DMS114 treated with DMSO at 0.1 percent for 48 hours (cell line): ENCODE measurements around the gene SCP2.

Source experiments
- DNase-seq: peaks from one replicate; lab custom pipeline; 2025; ENCODE audit not compliant: unreplicated experiment; lab: John Stamatoyannopoulos, UW

SCP2 gene

DNA sequence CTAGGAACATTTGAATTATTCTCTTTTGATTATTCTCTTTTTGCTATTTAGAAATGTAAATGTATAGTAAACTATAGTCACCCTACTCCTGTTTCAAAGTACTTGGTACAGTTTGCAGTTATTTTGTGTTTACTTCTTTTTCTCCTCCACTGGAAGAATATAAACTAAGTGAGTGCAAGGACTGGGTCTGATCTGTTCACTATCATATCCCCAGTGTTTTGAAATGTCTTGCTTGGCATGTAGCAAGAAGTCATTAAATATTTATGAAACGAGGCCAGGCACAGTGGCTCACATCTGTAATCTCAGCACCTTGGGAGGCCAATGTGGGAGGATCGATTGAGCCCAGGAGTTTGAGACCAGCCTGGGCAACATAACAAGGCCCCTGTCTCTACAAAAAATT lies 99.2 kb downstream of the SCP2 start:
- no peak for DNase-seq

DNA sequence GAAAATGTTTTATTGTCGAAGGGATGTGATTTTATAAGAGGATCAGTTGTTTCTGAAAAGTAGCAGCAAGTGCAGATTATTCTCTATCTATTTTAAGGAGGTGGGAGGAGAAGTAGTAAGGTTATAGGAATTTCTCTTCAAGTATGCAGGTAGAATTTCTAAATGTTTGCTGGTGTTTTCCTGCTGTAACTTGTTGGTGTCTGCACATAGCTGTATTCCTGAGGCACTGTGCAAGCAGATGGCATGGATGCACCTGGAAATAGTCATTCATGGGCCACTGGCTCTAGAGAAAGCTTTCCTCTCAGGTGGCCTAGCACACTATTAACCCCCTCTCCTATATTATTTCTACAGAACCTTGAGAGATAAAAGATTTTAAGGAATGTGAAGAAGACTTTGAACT lies 104.7 kb downstream of the SCP2 start:
- no peak for DNase-seq

DNA sequence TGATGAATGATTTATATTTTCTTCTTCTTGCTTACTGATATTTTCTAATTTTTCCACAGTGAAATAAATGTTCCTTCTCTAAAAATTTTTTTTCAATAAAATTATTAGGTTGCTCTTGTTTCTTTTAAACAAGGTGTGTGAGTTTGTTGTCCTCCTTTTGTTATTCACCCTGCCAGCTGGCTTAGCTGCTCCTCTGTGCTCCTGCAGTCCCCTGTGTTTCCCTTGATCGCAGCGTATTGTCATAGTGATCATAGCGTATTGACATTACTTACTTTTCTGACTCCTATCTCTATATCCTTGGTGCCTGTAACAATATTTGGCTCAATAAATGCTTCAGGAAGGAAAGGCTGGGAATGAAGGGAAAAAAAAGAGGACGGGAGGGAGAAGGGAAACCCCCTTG lies 110.1 kb downstream of the SCP2 start:
- DNase-seq, result no peak

DNA sequence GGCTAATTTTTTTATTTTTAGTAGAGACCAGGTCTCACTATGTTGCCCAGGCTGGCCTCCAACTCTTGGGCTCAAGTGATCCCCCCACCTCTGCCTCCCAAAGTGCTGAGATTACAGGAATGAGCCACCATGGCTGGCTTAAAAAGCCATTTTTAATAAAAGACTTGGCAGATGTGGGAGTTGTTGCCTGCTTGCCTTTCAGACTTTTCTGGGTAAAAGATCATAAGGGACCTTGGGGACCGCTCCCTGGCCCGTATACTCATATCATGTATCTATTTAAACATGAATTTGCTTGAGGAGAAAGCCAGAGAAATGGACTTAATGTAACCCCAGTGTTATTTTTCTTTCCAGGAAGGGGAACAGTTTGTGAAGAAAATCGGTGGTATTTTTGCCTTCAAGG lies 111.5 kb downstream of the SCP2 start:
- no peak for DNase-seq

DNA sequence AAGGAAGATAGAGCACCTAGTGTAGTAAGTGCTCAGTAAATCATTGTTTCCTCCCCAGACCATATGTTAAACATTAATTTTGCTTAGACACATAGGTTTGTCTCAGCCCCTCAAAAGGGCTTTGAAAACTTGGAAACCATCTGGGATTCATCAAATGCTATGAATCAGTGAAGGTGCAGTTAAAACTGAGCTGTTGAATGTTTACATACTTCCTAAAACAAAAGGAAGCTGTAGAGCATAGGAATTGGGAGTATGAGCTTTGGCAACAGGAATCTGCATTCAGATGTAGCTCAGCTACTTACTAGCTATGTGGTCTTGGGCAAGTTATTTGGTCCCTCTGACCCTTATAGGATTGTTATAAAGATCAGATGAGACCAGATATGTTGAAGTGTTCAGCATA lies 116.2 kb downstream of the SCP2 start:
- DNase-seq, result no peak

DNA sequence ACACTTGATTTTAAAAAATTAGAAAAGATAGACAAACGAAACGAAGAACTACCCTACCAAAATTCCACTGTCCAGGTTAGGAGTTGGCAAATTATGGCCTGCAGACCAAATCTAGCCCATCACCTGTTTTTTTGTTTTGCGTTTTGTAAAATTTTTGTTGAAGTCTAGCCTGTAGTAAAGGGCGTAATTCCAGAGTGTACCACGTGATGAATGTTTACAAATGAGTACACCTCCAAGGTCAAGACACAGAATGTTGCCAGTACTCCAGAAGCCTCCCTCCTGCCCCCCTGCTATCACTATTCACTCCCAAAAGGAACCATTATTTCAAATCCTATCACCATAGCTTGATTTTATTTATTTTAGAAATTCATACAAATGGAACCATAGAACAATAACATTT lies 117.8 kb downstream of the SCP2 start:
- no peak for DNase-seq

DNA sequence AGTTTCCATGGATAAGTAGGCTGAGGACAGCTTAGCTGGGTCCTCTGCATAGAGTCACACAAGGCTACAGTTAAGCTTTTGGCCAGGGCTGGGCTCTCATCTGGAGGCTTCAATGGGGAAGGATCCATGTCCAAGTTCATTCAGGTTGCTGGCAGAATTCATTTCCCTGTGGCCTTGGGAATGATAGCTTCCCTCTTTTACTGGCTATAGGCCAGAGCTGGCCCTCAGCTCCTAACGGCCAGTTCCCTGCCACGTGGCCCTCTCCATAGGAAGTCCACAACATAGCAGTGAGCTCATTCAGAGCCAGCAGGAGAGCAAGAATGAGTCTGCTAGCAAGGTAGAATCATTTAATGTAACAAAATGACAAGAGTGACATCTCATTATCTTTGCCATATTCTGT lies 119.9 kb downstream of the SCP2 start:
- DNase-seq, result no peak

DNA sequence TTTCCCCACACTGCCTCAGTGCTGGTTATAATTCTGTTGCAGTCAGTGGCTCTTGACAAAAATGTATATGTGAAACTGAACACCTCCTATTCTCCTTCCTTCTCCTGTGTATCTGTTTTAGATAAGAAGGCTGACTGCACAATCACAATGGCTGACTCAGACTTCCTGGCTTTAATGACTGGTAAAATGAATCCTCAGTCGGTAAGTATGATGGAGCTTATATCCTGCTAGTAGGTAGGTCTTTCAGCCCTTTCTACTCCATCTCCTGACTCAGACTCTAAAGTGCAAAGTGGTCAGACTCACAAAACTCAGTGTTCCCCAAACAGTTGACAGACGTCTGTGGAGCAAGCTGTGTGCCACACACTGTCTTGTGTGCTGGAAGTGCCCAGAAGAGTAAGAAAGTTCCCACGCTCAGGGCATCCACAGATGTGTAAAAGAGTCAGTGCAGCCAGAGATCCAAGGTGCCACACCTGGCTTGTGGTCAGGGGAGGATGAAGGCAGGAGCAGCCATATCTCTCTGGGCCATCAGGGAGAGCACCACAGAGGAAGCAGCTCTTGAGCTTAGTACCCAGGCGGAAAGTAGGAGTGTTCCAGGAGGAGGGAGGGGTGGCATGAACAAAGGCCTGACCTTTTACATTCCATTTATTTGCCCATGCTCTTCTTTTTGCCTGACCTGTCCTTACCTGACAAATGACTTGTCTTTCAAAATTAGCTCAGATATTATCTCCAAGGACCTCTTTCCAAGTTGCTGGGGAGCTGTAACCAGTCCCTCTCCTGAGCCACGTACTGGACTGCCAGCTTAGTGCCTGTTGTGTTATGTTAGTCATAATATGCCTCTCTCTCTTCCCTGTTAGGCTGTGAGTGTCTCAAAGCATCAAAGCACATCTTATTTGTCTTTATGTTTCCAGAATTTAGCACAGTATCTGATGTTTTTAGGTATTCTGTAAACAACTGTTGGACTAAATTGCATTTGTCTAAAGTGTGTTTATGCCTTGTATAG lies 121.0 kb downstream of the SCP2 start:
- DNase-seq, result no peak

DNA sequence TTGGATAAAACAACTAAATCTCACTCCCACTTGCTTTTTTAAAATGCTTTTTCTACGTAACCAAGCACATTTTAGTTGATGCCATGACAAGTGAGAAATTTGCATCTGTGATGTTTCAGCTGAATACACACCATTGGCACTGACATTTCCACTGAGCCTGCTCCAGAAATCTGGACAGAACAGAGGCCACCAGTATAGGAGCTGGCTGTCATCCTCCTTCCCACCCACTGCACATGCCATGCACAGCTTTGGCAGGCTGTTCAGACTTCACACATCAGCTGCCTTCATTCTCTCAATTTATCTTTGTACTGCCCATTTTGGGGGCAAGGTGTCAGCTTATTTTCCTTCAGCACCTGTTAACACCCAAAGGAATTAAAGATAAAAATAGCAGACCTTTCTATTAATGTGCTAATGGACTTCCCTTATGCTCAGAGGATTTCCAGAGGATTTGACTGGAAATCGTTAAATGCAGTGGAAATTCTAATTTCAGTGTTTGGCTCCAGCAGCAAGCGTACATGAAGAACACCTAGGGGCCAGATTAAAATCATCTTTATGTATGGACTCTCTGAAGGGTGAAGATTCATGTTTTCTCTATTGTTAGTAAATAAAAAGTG lies 122.0 kb downstream of the SCP2 start:
- no peak for DNase-seq

DNA sequence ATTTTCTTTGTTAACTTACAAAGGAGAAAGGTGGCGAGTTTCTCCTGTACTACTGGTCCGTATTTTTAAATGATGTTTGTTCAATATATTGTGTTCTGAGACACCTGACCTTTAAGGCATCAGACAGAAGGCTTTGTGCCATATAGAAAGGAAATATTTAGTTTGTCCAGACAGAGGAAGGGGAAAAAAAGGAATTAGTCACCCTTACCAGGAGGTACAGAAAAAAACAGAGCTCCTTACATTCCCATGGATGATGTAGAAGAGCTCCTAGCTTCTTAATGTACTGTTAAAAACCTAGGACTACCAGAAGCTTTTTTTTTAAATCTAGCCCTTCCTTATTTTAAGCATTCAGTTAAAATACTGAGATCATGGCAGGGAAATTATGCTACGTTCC lies 122.5 kb downstream of the SCP2 start:
- no peak for DNase-seq

DNA sequence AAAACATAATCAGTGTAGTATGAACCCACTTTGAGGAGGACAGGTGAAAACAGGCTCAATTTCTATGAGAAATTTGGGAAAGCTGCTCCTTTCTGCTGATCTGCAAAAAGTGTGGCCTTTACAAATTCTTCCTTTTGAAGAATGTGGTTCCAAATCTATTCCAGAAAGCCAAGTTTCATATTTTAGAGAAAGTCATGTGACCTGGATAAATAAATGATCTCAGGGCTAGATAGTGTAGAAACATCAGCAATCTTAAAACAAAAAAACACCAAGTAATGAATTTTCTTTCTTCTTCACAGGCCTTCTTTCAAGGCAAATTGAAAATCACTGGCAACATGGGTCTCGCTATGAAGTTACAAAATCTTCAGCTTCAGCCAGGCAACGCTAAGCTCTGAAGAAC lies 123.2 kb downstream of the SCP2 start:
- DNase-seq, result no peak

DNA sequence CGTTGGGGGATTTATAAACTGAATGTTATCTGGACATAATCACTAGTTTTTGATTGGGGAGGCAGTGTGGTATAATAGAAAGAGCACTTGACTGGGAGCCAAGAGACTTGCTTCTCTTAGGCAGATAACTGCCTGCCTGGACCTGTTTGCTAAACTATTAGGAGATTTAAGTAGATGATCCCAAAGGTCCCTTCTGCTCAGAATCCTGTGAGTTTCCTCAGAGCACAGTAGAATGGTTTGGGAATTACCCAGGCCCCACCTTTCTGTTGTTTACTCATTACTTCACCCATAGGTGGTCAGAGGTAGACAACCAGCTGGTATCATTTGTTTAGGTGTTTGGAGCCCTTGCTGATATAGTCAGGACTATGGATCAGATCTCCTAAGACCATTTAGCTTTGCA lies 124.6 kb downstream of the SCP2 start:
- no peak for DNase-seq

DNA sequence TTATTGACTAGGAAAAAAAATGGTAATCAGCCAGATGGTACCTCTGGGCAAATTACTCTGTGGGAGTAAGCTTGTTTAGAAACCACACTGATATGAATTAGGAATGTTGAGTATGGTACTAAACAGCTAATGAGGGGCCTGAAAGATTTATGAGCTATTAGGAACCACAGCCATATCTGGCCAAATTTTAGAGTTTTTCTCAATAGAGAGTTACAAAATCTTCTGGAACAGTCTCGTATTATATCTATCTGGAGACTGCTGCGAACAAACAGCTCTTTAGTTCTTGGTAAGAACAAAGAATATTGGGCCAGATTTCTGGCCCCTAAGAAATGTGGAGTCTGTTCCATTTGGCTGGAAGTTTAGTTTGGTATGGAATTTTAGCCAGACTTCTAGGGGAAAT lies 130.1 kb downstream of the SCP2 start:
- DNase-seq, result no peak

DNA sequence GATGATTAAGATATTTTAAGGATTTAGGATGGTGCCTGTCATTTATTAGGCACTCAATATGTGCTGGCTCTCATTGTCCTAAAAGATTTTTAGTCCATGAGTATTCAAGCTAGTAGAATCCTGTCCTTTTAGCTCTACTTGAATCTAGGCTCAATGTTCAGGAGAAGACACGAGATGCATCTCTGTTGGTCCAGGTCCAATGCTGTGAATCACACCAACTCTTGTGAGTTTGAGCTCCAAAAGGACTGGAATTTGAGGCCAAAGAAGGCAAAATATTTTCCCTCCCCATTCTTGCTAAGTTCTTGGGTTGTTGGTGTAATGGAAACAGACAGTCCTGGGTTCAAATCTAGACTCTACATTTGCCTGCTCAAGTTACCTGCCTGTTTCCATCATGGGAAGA lies 133.5 kb downstream of the SCP2 start:
- DNase-seq, result no peak

DNA sequence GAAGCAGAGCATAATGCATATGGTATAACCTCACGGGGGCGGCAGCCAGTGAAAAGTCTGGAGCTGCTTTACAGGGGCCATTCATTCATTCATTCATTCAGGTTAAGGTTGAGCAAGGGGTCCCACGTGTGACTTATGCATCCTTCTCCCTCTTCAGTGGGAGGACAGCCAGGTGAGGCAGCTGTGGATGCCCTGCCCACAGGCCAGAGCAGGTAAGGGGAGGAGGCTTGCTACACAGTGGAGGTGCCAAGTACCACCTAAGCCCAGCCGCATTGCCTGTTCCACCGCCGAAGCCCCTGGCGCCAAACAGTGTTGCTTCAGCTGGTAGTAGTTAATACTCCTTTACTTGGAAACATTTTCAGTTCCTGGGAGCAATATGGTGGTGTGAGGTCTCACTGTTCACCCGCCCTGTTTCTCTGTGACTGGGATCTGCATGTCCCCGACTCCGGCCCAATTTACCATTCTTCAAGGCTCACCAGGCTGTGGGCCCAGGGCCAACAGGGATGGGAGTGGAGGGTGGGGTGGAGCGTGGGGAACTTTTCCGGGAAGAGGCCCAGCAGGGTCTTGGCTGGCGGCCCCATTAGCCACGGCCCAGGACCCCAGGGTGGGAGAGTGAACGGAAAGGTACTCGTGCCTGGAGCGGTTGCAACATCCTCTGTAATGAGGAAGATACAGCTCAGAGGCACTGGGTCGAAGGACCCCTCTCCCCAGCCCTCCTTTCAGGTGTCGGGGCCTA lies 134.2 kb downstream of the SCP2 start:
- DNase-seq, result no peak

DNA sequence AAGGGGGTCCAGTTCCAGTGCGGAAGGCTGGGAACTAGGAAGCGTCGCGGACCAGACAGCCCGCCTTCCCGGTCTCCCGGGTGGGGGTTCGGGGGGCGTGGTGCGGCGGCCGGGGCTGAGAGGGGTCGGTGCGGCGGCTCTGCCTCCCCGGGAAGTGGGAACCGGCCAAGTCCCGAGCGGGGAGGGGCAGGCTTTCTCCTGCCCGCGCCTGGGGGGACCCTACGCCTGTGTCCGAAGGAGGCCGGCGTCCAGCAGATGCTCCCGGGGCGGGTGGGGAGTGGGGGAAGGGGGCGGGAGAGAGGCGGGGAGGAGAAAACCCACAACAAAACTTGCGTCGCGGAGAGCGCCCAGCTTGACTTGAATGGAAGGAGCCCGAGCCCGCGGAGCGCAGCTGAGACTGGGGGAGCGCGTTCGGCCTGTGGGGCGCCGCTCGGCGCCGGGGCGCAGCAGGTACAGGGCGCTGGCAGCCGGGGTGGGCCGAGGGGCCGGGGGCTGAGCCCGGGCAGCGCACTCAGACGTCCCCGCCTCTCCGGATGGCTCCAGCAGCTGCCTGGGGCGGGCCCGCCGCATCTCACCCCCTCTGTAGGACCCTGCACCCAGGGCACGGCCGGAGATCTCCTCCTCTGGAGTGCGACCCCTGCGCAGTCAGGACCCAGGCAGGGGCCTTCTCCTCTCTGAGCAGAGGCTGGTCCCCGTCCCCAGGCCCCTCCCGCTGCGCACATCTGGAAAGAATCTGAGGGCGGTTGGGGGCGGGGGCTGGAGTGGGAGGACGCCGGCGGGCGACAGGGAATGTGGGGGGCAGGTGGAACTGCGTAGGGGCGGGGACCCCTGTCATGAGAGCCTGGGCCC lies 135.0 kb downstream of the SCP2 start, which contains the start of gene PODN:
Gene PODN (plus strand): TSS at position 355 of the 849 bp plus-strand sequence. CDS start 7,643 bp downstream, outside the sequence.
- no peak for DNase-seq

DNA sequence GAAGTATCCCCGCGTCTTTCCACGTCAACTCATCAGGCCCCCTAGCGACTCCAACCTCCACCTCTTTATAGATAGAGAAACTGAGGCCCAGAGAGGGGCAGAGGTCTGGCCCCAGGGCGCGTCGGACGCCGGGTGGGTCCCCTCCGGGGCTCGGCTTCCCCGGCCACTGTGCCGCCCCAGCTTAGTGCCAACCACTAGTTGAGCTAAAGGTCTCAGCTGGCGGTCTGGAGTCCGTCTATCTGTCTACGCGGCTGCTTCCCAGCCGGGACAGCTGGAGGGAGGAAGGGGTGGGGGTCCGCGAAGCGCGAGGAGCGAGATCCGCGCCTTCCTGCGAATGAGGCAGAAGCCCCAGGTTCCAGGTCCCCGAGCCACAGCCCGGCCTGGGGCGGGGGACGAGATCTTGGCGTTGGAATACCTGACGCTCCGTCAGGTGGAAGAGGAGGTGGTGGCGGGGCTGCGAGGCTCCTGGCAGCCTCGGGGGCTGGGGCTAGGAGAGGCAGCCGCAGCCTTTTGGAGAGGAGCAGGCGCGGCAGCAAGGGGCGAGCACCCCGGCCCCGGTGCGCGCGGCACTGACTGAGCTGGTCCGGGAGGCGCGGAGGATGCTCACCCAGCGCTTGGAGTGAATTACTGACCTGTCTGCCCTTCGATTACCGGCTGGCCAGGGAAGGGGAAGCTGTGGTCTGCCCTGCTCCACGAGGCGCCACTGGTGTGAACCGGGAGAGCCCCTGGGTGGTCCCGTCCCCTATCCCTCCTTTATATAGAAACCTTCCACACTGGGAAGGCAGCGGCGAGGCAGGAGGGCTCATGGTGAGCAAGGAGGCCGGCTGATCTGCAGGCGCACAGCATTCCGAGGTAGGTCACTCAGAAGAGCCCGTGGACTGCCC lies 135.9 kb downstream of the SCP2 start:
- DNase-seq, result no peak

DNA sequence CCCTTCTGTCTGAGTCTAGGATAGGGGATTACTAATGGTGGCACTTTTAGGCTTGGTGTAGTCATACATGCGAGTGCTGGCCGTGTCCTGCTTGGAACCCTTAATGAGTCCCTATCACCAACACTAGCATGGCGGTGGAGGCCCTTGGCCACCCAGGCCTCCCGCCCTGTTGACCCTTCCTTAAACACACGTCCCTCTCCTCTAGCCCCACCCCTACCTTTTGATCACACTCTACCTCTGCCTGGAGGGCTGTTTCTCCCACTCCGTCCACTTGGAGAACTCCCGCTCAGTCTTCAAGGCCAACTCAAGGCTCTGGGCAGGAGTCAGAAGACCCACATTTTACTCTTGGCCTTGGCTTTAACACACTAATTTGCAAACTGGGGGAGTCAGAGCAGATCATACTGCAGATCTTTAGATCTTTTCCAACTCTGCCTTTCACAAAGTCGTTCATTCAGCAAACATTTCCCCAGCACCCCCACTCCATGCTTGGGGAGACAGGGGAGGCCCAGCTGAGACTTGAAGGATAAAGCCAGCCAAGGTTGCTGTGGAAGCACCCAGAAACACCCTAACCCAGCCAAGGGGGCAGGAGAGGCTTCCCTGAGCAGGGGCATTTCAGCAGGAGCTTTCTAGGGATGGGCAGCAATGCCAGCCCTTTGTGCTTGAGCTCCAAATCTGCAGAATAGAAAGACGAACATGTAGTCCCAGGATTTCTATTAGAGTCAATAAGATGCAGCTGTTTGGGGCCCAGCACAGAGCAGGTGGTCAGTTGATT lies 136.9 kb downstream of the SCP2 start:
- DNase-seq, result no peak

DNA sequence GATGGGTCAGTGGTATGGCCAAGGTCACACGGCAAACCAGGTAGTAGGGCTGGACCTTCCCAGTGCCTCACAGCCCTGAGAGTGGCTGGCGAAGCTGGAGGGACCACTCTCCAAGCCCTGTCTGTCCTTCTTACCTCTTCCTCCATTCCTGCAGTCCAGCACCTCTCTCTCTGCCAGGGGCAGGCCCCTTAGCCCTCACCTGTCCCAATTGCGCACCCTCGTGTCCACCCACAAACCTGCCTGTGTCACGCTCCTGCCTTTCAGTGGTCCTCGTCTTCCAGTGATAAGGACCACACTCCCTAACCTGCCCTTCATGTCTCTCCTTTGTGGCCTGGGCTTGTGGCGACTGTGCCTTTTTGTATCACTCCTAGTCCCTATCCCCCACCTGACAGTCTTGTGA lies 138.3 kb downstream of the SCP2 start:
- DNase-seq, result no peak
